ENCODE data around the gene STUM. TPM values are rescaled to one million over a fixed set of nuclear protein-coding genes. Genes with fewer than 3 reads are reported as not detected.

The STUM gene
- total and polyA plus RNA-seq, 4 donors = 0.13 to 3.0 (median 1.7) TPM

GRCh38 chr1:226562989-226563388, 14.4 kb downstream of the STUM start:
- Histone ChIP-seq H3K27me3 (ENCODE audit: control insufficient read depth in 1 of 2, insufficient read depth in 2 of 2, low read length in 1 of 2) (no peaks in the 10 kb centered on the region), H3K4me3 (ENCODE audit: low read length in 2 of 2) (no peak overlapping the region), H3K27ac (ENCODE audit: low read depth in 1 of 2, low read length in 2 of 2) (no peak overlapping the region), H3K9me3 (ENCODE audit: control insufficient read depth, low read length) (no peaks in the 10 kb centered on the region), H3K36me3 (ENCODE audit: control insufficient read depth in 1 of 2, insufficient read depth in 2 of 2, low read length in 1 of 2) (no peaks in the 10 kb centered on the region), H3K4me1 (ENCODE audit: control insufficient read depth in 1 of 2, insufficient read depth in 2 of 2, low read length in 2 of 2) (peaks cover 0 to 2% of the 10 kb centered on the region in 2 donors)
- no peak for DNase-seq
- intact Hi-C loops (cut with DNase I) = no loop called here
- no peak for ATAC-seq (ENCODE audit: low FRiP score)
- WGBS, 2 donors = 26 to 33% methylated on average over 2 of the region's 2 CpGs

GRCh38 chr1:226563666-226564065, 15.1 kb downstream of the STUM start:
- H3K27ac ChIP-seq (ENCODE audit: low read depth in 1 of 2, low read length in 2 of 2) = no peak overlapping the region
- no peaks in the 10 kb centered on the region for H3K27me3 ChIP-seq (ENCODE audit: control insufficient read depth in 1 of 2, insufficient read depth in 2 of 2, low read length in 1 of 2)
- H3K4me1 ChIP-seq (ENCODE audit: control insufficient read depth in 1 of 2, insufficient read depth in 2 of 2, low read length in 2 of 2) = peaks cover 0 to 2% of the 10 kb centered on the region in 2 donors
- H3K4me3 ChIP-seq (ENCODE audit: low read length in 2 of 2) = no peak overlapping the region
- no peaks in the 10 kb centered on the region for H3K36me3 ChIP-seq (ENCODE audit: control insufficient read depth in 1 of 2, insufficient read depth in 2 of 2, low read length in 1 of 2)
- intact Hi-C loops (cut with DNase I) = no loop called here
- WGBS, 2 donors = 54 to 62% methylated on average over 6 of the region's 6 CpGs
- no peaks in the 10 kb centered on the region for H3K9me3 ChIP-seq (ENCODE audit: control insufficient read depth, low read length)
- no peak for ATAC-seq (ENCODE audit: low FRiP score)
- DNase-seq = no peak

GRCh38 chr1:226565476-226565875, 16.9 kb downstream of the STUM start:
- no peak for ATAC-seq (ENCODE audit: low FRiP score)
- peaks cover 0 to 2% of the 10 kb centered on the region in 2 donors for H3K4me1 ChIP-seq (ENCODE audit: control insufficient read depth in 1 of 2, insufficient read depth in 2 of 2, low read length in 2 of 2)
- no peak overlapping the region for H3K4me3 ChIP-seq (ENCODE audit: low read length in 2 of 2)
- H3K36me3 ChIP-seq (ENCODE audit: control insufficient read depth in 1 of 2, insufficient read depth in 2 of 2, low read length in 1 of 2) = no peaks in the 10 kb centered on the region
- H3K9me3 ChIP-seq (ENCODE audit: control insufficient read depth, low read length) = no peaks in the 10 kb centered on the region
- no peak overlapping the region for H3K27ac ChIP-seq (ENCODE audit: low read depth in 1 of 2, low read length in 2 of 2)
- H3K27me3 ChIP-seq (ENCODE audit: control insufficient read depth in 1 of 2, insufficient read depth in 2 of 2, low read length in 1 of 2) = no peaks in the 10 kb centered on the region
- intact Hi-C loops (cut with DNase I) = no loop called here
- 94 to 96% methylated on average over 8 of the region's 8 CpGs for WGBS, 2 donors
- DNase-seq = no peak

- Histone ChIP-seq H3K27ac (ENCODE audit: low read depth in 1 of 2, low read length in 2 of 2) (no peak overlapping the region), H3K9me3 (ENCODE audit: control insufficient read depth, low read length) (no peaks in the 10 kb centered on the region), H3K4me3 (ENCODE audit: low read length in 2 of 2) (no peak overlapping the region), H3K36me3 (ENCODE audit: control insufficient read depth in 1 of 2, insufficient read depth in 2 of 2, low read length in 1 of 2) (no peaks in the 10 kb centered on the region), H3K4me1 (ENCODE audit: control insufficient read depth in 1 of 2, insufficient read depth in 2 of 2, low read length in 2 of 2) (peaks cover 0 to 2% of the 10 kb centered on the region in 2 donors), H3K27me3 (ENCODE audit: control insufficient read depth in 1 of 2, insufficient read depth in 2 of 2, low read length in 1 of 2) (no peaks in the 10 kb centered on the region)
- intact Hi-C loops (cut with DNase I) = no loop called here
- DNase-seq = no peak
- no peak for ATAC-seq (ENCODE audit: low FRiP score)
- WGBS, 2 donors = 97% methylated on average over 1 of the region's 1 CpG
These were observed 17.7 kb downstream of the STUM start for GRCh38 chr1:226566234-226566633.

- no peak for ATAC-seq (ENCODE audit: low FRiP score)
- no peaks in the 10 kb centered on the region for H3K9me3 ChIP-seq (ENCODE audit: control insufficient read depth, low read length)
- intact Hi-C loops (cut with DNase I) = no loop called here
- H3K4me1 ChIP-seq (ENCODE audit: control insufficient read depth in 1 of 2, insufficient read depth in 2 of 2, low read length in 2 of 2) = peaks cover 0 to 2% of the 10 kb centered on the region in 2 donors
- H3K27me3 ChIP-seq (ENCODE audit: control insufficient read depth in 1 of 2, insufficient read depth in 2 of 2, low read length in 1 of 2) = no peaks in the 10 kb centered on the region
- no peak overlapping the region for H3K27ac ChIP-seq (ENCODE audit: low read depth in 1 of 2, low read length in 2 of 2)
- WGBS, 2 donors = 94 to 97% methylated on average over 3 of the region's 3 CpGs
- no peak overlapping the region for H3K4me3 ChIP-seq (ENCODE audit: low read length in 2 of 2)
- no peaks in the 10 kb centered on the region for H3K36me3 ChIP-seq (ENCODE audit: control insufficient read depth in 1 of 2, insufficient read depth in 2 of 2, low read length in 1 of 2)
- DNase-seq = no peak
These were observed 18.2 kb downstream of the STUM start for GRCh38 chr1:226566760-226567159.

- no peak overlapping the region for H3K4me3 ChIP-seq (ENCODE audit: low read length in 2 of 2)
- H3K36me3 ChIP-seq (ENCODE audit: control insufficient read depth in 1 of 2, insufficient read depth in 2 of 2, low read length in 1 of 2) = no peaks in the 10 kb centered on the region
- peak; percentile 54 for ATAC-seq (ENCODE audit: low FRiP score)
- no peak for DNase-seq
- 6 to 13% methylated on average over 13 of the region's 13 CpGs for WGBS, 2 donors
- peaks cover 0 to 2% of the 10 kb centered on the region in 2 donors for H3K4me1 ChIP-seq (ENCODE audit: control insufficient read depth in 1 of 2, insufficient read depth in 2 of 2, low read length in 2 of 2)
- H3K9me3 ChIP-seq (ENCODE audit: control insufficient read depth, low read length) = no peaks in the 10 kb centered on the region
- intact Hi-C loops (cut with DNase I) = no loop called here
- H3K27me3 ChIP-seq (ENCODE audit: control insufficient read depth in 1 of 2, insufficient read depth in 2 of 2, low read length in 1 of 2) = no peaks in the 10 kb centered on the region
- peak overlapping the region in 1 of 2 donors; percentile 23 for H3K27ac ChIP-seq (ENCODE audit: low read depth in 1 of 2, low read length in 2 of 2)
These were observed 19.7 kb downstream of the STUM start for GRCh38 chr1:226568077-226568831.

- 89 to 91% methylated on average over 6 of the region's 6 CpGs for WGBS, 2 donors
- intact Hi-C loops (cut with DNase I) = no loop called here
- DNase-seq = no peak
These were observed 20.6 kb downstream of the STUM start for GRCh38 chr1:226568975-226569741.

GRCh38 chr1:226569879-226570547, 21.4 kb downstream of the STUM start:
- WGBS, 2 donors = 79 to 82% methylated on average over 4 of the region's 4 CpGs

More at GRCh38 chr1:226568975-226569741, 20.6 kb downstream of the STUM start:
- H3K27ac ChIP-seq (ENCODE audit: low read depth in 1 of 2, low read length in 2 of 2) = peak overlapping the region in 1 of 2 donors; percentile 18
- H3K36me3 ChIP-seq (ENCODE audit: control insufficient read depth in 1 of 2, insufficient read depth in 2 of 2, low read length in 1 of 2) = no peaks in the 10 kb centered on the region
- no peaks in the 10 kb centered on the region for H3K27me3 ChIP-seq (ENCODE audit: control insufficient read depth in 1 of 2, insufficient read depth in 2 of 2, low read length in 1 of 2)
- no peaks in the 10 kb centered on the region for H3K9me3 ChIP-seq (ENCODE audit: control insufficient read depth, low read length)
- no peak for ATAC-seq (ENCODE audit: low FRiP score)
- no peak overlapping the region for H3K4me3 ChIP-seq (ENCODE audit: low read length in 2 of 2)
- no peaks in the 10 kb centered on the region for H3K4me1 ChIP-seq (ENCODE audit: control insufficient read depth in 1 of 2, insufficient read depth in 2 of 2, low read length in 2 of 2)

More at GRCh38 chr1:226569879-226570547, 21.4 kb downstream of the STUM start:
- H3K4me3 ChIP-seq (ENCODE audit: low read length in 2 of 2) = no peak overlapping the region
- H3K27me3 ChIP-seq (ENCODE audit: control insufficient read depth in 1 of 2, insufficient read depth in 2 of 2, low read length in 1 of 2) = no peaks in the 10 kb centered on the region
- ATAC-seq (ENCODE audit: low FRiP score) (no peak), DNase-seq (no peak)
- H3K9me3 ChIP-seq (ENCODE audit: control insufficient read depth, low read length) = no peaks in the 10 kb centered on the region
- intact Hi-C loops (cut with DNase I) = no loop called here
- no peaks in the 10 kb centered on the region for H3K36me3 ChIP-seq (ENCODE audit: control insufficient read depth in 1 of 2, insufficient read depth in 2 of 2, low read length in 1 of 2)
- H3K4me1 ChIP-seq (ENCODE audit: control insufficient read depth in 1 of 2, insufficient read depth in 2 of 2, low read length in 2 of 2) = no peaks in the 10 kb centered on the region
- no peak overlapping the region for H3K27ac ChIP-seq (ENCODE audit: low read depth in 1 of 2, low read length in 2 of 2)
